ENCODE results near the gene AFTPH. TPM values are rescaled to one million over a fixed set of nuclear protein-coding genes. Genes with fewer than 3 reads are reported as not detected.

AFTPH gene, protein sequence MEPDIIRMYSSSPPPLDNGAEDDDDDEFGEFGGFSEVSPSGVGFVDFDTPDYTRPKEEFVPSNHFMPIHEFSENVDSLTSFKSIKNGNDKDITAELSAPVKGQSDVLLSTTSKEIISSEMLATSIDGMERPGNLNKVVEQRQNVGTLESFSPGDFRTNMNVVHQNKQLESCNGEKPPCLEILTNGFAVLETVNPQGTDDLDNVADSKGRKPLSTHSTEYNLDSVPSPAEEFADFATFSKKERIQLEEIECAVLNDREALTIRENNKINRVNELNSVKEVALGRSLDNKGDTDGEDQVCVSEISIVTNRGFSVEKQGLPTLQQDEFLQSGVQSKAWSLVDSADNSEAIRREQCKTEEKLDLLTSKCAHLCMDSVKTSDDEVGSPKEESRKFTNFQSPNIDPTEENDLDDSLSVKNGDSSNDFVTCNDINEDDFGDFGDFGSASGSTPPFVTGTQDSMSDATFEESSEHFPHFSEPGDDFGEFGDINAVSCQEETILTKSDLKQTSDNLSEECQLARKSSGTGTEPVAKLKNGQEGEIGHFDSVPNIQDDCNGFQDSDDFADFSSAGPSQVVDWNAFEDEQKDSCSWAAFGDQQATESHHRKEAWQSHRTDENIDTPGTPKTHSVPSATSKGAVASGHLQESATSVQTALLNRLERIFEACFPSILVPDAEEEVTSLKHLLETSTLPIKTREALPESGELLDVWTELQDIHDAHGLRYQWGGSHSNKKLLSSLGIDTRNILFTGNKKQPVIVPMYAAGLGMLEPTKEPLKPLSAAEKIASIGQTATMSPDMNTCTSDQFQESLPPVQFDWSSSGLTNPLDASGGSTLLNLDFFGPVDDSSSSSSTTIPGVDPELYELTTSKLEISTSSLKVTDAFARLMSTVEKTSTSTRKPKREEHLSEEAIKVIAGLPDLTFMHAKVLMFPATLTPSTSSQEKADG
- total RNA-seq (2022; extraction: Qiagen RNA extraction; ENCODE audit: low read depth) = 22.1 to 26.9 TPM (median 24.8 TPM) in 5 replicates

GRCh38 chr2:64523666-64524603 lies at the start of gene AFTPH:
AFTPH (plus strand) TSS chr2:64524328; CDS start chr2:64551475, 27,147 bp downstream.

Other genes with a start within 250 kb of the AFTPH start
- 11.1 to 13.7 TPM (median 11.9 TPM) in 5 replicates for gene LGALSL, start 70.2 kb upstream of the AFTPH start, total RNA-seq (2022; extraction: Qiagen RNA extraction; ENCODE audit: low read depth)
- gene SERTAD2, start 129.6 kb downstream of the AFTPH start, total RNA-seq (2022; extraction: Qiagen RNA extraction; ENCODE audit: low read depth) = 9.5 to 13.9 TPM (median 12.0 TPM) in 5 replicates